ENCODE data around the gene HLCS. TPM values are rescaled to one million over a fixed set of nuclear protein-coding genes. Genes with fewer than 3 reads are reported as not detected.

Gene HLCS
- total RNA-seq, 3 donors from 2014 or later: 19.5 to 26.2 (median 20.3) TPM

DNA sequence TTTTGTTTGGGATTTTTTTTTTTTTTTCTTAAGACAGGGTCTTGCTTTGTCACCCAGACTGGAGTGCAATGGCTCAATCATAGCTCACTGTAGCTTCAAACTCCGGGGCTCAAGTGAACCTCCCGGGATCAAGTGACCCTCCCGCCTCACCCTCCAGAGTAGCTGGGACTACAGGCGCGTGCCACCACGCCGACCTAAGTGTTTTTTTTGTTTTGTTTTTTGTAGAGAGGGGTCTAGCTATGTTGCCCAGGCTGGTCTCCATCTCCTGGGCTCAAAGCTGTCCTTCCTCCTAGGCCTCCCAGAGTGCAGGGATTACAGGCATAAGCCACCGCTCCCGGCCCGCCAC is 776 bp downstream of the HLCS start:
- TF ChIP-seq POLR2A (IDR thresholded peaks at IDR 0.05): no peak
- TF ChIP-seq, protein P1, sequence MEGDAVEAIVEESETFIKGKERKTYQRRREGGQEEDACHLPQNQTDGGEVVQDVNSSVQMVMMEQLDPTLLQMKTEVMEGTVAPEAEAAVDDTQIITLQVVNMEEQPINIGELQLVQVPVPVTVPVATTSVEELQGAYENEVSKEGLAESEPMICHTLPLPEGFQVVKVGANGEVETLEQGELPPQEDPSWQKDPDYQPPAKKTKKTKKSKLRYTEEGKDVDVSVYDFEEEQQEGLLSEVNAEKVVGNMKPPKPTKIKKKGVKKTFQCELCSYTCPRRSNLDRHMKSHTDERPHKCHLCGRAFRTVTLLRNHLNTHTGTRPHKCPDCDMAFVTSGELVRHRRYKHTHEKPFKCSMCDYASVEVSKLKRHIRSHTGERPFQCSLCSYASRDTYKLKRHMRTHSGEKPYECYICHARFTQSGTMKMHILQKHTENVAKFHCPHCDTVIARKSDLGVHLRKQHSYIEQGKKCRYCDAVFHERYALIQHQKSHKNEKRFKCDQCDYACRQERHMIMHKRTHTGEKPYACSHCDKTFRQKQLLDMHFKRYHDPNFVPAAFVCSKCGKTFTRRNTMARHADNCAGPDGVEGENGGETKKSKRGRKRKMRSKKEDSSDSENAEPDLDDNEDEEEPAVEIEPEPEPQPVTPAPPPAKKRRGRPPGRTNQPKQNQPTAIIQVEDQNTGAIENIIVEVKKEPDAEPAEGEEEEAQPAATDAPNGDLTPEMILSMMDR (IDR thresholded peaks at IDR 0.05): no peak
- no peaks in the 10 kb centered on the region for H3K36me3 ChIP-seq
- H3K4me1 ChIP-seq: peaks cover 0 to 3% of the 10 kb centered on the region in 2 donors
- intact Hi-C loops (cut with DNase I; ENCODE audit: low total_unique reads): no loop called here
- no peak for DNase-seq (ENCODE audit: low spot score in 2 of 2)
- no peaks in the 10 kb centered on the region for H3K9me3 ChIP-seq
- H3K27me3 ChIP-seq: no peaks in the 10 kb centered on the region
- peak overlapping the region; percentile 64 to 97 (median 75) for H3K4me3 ChIP-seq
- peak overlapping the region; percentile 87 to 97 for H3K27ac ChIP-seq

DNA sequence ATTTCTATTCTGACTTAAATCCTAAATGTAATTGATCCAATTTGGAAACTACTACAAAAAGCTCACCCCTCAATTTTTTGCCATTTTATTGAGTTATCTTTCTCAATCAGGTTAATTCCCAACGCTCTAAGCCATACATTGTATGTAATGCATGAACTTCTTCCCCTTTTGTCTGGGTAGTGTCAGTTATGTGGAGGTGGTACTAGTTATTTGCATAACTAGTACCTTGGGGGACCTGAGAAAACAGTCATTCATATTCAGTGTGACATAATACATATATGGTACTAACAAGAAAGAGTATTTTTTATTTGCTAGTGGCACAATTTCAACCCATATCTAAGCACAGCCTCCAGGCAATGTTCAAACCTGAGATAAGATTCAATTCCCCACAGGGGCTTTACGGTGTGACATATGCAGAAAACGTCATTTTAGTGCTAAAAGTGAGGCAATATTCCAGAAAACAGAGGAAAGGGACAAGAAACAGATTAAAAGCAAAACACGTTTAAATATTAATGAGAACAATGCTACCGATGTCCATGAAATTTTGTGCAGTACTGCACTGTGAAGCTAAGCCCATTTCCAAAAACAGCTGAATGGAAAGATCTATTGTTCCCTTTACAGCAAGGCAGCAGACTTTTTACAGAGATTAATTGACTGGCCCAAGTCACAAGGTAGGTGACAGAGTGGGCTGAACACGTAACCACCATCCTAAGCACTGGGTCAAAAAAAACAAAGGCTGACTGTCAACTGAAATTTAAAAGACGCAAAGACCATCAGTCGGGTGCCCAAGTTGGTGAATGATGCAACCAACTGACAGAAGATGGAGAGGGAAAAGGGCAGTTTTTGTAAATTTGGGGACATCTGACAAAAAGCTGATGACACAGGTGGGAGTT is 1.4 kb downstream of the HLCS start:
- Histone ChIP-seq H3K27ac (no peak overlapping the region), H3K4me3 (peak overlapping the region in 2 of 3 donors; percentile 75 to 97)

DNA sequence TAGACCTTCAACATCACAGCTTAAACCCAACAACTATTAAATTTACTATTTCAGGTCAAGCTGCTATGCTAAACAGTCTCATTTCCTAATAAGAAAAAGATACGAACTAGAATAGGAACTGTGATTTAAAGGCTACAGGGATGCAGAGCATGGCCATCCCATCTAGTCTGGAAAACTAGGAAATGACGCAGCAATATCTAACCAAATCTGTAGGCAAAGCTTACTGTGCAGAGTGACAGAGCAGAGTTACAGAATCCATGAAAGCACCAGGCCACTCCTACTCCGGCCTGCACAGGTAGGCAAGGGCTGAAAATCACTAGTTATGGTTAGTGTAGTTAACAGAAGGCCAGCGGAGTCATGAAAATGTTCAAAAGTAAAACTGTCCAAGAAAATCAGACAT is 2.1 kb downstream of the HLCS start:
- H3K4me1 ChIP-seq: peaks cover 0 to 3% of the 10 kb centered on the region in 2 donors
- no peak for DNase-seq (ENCODE audit: low spot score in 2 of 2)
- H3K27ac ChIP-seq: no peak overlapping the region
- H3K9me3 ChIP-seq: no peaks in the 10 kb centered on the region
- H3K4me3 ChIP-seq: no peak overlapping the region
- H3K27me3 ChIP-seq: no peaks in the 10 kb centered on the region
- intact Hi-C loops (cut with DNase I; ENCODE audit: low total_unique reads): no loop called here
- no peaks in the 10 kb centered on the region for H3K36me3 ChIP-seq
- TF ChIP-seq POLR2A (IDR thresholded peaks at IDR 0.05) (no peak), POLR2AphosphoS5 (IDR thresholded peaks at IDR 0.05) (no peak)
- TF ChIP-seq, protein P1 (IDR thresholded peaks at IDR 0.05): no peak

More for the DNA sequence above, 1.4 kb downstream of the HLCS start:
- DNase-seq (ENCODE audit: low spot score in 2 of 2): no peak
- no peaks in the 10 kb centered on the region for H3K27me3 ChIP-seq
- intact Hi-C loops (cut with DNase I; ENCODE audit: low total_unique reads): no loop called here
- H3K4me1 ChIP-seq: peaks cover 0 to 3% of the 10 kb centered on the region in 2 donors
- no peak for TF ChIP-seq POLR2A (IDR thresholded peaks at IDR 0.05)
- no peaks in the 10 kb centered on the region for H3K36me3 ChIP-seq
- no peaks in the 10 kb centered on the region for H3K9me3 ChIP-seq

DNA sequence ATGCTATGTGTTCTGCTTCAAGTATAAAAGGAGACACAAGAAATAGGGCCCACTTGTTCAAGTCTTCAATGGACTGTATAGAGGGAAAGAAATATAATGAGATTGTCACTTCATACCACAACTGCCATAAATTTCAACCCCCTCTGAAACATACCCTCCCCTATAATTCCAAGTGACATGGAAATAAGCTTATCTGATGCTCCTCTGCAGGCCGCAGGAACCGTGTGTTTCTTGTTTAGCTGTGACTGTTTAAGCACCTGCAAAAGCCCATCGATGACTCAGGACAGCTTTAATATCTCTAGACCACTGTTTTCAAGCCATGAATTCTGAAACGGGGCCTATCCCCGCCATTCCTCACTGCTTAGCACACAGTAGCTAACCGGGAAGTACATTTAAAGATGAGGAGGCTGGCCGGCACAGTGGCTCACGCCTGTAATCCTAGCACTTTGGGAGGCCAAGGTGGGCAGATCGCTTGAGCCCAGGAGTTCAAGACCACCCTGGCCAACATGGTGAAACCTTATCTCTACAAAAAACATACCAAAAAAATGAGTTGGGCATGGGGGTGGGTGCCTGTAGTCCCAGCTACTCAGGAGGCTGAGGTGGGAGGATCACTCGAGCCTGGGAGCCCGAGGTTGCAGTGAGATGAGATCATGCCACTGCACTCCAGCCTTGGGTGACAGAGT is 4.2 kb downstream of the HLCS start:
- H3K36me3 ChIP-seq: no peaks in the 10 kb centered on the region
- no peak overlapping the region for H3K4me3 ChIP-seq
- no peak for TF ChIP-seq POLR2AphosphoS5 (IDR thresholded peaks at IDR 0.05)
- TF ChIP-seq, protein P1 (IDR thresholded peaks at IDR 0.05): no peak
- no peak for TF ChIP-seq POLR2A (IDR thresholded peaks at IDR 0.05)
- H3K27ac ChIP-seq: no peak overlapping the region
- no peaks in the 10 kb centered on the region for H3K27me3 ChIP-seq
- DNase-seq (ENCODE audit: low spot score in 2 of 2): no peak
- H3K9me3 ChIP-seq: no peaks in the 10 kb centered on the region
- H3K4me1 ChIP-seq: peaks cover 0 to 3% of the 10 kb centered on the region in 2 donors
- intact Hi-C loops (cut with DNase I; ENCODE audit: low total_unique reads): no loop called here

DNA sequence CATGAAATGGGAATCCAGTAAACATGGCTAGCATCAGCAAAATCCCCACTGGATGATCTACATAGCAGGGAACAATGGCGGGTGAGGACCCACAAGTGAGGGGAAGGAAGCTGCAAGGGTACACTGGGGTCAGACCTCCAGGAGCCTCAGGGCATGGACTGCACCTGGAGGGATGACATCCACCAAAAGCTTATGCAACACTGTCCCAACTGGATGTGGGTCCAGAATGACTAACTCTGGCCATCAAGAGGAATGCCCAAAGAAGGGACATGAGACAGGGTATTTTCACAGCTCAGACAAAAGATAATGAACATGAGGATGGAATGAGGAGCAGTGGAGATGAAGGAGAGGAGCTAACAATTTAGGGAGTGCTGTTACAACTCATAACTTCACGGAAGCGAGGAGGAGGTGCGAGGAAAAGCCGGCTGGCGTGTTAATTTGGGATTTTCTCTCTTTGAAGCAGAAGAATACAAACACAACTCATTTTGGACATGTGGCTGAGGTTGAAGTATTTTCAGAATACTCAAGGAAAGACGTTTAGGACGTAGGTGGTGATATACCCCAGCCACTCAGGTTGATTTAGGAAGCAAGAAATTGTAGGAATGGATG is 5.7 kb downstream of the HLCS start:
- Histone ChIP-seq H3K4me3 (no peak overlapping the region), H3K9me3 (no peaks in the 10 kb centered on the region), H3K27me3 (no peaks in the 10 kb centered on the region), H3K36me3 (no peaks in the 10 kb centered on the region), H3K4me1 (no peaks in the 10 kb centered on the region), H3K27ac (no peak overlapping the region)
- intact Hi-C loops (cut with DNase I; ENCODE audit: low total_unique reads): no loop called here
- TF ChIP-seq POLR2AphosphoS5 (IDR thresholded peaks at IDR 0.05) (no peak), POLR2A (IDR thresholded peaks at IDR 0.05) (no peak)
- TF ChIP-seq, protein P1 (IDR thresholded peaks at IDR 0.05): no peak
- no peak for DNase-seq (ENCODE audit: low spot score in 2 of 2)

All from breast epithelium (tissue), 4 donors.